ENCODE results near the gene PCYOX1L. TPM values are rescaled to one million over a fixed set of nuclear protein-coding genes. Genes with fewer than 3 reads are reported as not detected.
A peak's percentile ranks its signal among the peaks of the same experiment; 100 is the strongest.

PCYOX1L gene
- total RNA-seq, 1 experiment from 2014 or later, result 51.6 TPM

DNA sequence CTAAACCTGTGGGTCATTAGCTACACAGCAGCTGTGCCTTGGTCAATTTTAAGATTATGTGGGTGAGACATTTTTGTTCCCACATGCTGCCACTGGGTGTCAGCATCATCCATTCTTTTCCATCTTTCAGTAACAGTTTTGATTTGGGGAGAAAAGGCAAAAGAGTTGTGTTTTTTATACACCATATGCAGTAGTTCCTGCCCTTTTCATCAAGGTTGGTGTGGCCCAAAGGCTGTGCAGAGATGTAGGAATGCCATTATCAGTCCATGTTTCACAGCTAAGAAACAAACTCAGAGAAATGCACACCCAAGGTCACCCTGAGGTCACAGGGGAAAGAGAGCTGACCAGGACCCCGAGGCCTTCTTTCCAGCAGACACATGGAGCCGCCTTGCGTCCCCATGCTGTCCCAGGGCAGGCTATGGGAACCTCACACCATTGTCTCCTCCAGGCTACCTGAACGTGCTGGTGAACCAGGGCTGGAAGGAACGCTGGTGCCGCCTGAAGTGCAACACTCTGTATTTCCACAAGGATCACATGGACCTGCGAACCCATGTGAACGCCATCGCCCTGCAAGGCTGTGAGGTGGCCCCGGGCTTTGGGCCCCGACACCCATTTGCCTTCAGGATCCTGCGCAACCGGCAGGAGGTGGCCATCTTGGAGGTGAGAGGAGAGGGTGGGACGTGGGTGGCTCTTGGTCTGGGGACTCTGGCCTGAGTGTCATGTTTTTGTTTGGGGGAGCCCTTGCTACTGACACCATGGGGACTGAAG is 40.4 kb upstream of the PCYOX1L start:
- Histone ChIP-seq H2AFZ (ENCODE audit: low read length) (no peak overlapping the region), H3K9ac (ENCODE audit: low read length) (no peak overlapping the region), H3K9me2 (replicated peaks; ENCODE audit: insufficient read depth, low read length) (no peaks in the 10 kb centered on the region), H3K27ac (ENCODE audit: low read length) (no peak overlapping the region), H3K4me3 (ENCODE audit: low read length) (no peak overlapping the region), H3K9me3 (ENCODE audit: low read length) (no peaks in the 10 kb centered on the region), H3K4me1 (ENCODE audit: low read length) (no peaks in the 10 kb centered on the region), H3K27me3 (ENCODE audit: low read length) (no peaks in the 10 kb centered on the region), H4K20me1 (ENCODE audit: insufficient read depth, low read depth, low read length) (no peaks in the 10 kb centered on the region), H3K36me3 (ENCODE audit: insufficient read depth, low read length) (no peaks in the 10 kb centered on the region), H3K4me2 (ENCODE audit: low read depth, low read length, poor library complexity, severe bottlenecking) (no peak overlapping the region), H3K79me2 (ENCODE audit: low read length) (no peaks in the 10 kb centered on the region)
- DNase-seq, result peak; percentile 79

DNA sequence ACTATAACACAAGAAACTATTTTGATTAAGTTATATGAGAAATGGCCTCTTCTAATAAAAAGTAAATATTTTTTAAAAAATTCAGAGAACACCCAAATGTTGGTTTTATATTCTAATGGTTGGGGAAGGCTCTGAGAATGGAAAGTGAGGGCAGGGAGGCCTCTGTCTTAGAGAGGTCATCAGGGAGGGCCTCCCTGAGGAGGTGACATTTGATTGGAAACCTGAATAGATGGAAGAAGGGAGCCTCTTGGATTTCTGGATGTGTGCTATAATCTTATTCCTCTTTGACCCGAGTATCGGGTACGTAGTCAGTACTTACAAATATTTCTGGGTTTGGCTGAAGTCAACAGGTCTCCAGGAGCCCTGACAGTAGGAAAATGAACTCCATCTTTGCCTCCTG is 38.7 kb upstream of the PCYOX1L start:
- Histone ChIP-seq H4K20me1 (ENCODE audit: insufficient read depth, low read depth, low read length) (no peaks in the 10 kb centered on the region), H2AFZ (ENCODE audit: low read length) (no peak overlapping the region), H3K9me2 (replicated peaks; ENCODE audit: insufficient read depth, low read length) (no peaks in the 10 kb centered on the region), H3K9me3 (ENCODE audit: low read length) (no peaks in the 10 kb centered on the region), H3K9ac (ENCODE audit: low read length) (no peak overlapping the region), H3K79me2 (ENCODE audit: low read length) (no peaks in the 10 kb centered on the region), H3K36me3 (ENCODE audit: insufficient read depth, low read length) (no peaks in the 10 kb centered on the region), H3K27me3 (ENCODE audit: low read length) (no peaks in the 10 kb centered on the region), H3K27ac (ENCODE audit: low read length) (no peak overlapping the region), H3K4me1 (ENCODE audit: low read length) (no peaks in the 10 kb centered on the region), H3K4me2 (ENCODE audit: low read depth, low read length, poor library complexity, severe bottlenecking) (no peak overlapping the region), H3K4me3 (ENCODE audit: low read length) (no peak overlapping the region)
- no peak for DNase-seq

DNA sequence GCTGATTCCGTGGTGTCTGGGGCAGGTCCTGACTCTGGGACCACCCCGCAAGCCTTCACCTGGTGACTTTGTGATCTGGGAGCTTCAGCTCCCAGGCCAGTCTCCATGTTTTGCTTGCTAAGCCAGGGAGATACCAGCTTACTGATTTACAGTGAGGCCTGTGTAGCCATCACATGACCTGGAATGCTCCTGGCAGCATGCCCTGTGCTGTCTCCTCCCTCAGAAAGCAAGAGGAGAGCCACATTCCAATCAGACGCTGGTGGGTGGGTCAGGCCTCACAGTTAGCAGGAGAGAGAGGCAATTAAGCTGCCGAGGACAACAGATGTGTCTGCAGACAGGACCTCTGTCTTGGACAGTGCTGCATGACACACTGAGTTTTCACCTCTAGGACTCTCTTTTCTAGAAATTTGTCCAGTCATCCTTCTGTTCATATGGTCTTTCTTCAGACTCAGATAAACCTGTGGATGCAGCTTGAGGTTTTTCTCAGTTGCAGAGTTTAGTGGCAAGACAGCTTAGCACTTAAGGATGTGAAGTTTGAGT is 37.0 kb upstream of the PCYOX1L start:
- H3K4me2 ChIP-seq (ENCODE audit: low read depth, low read length, poor library complexity, severe bottlenecking), result no peak overlapping the region
- no peak overlapping the region for H3K4me3 ChIP-seq (ENCODE audit: low read length)
- H3K9me3 ChIP-seq (ENCODE audit: low read length), result no peaks in the 10 kb centered on the region
- DNase-seq, result no peak
- no peaks in the 10 kb centered on the region for H3K27me3 ChIP-seq (ENCODE audit: low read length)
- no peak overlapping the region for H3K9ac ChIP-seq (ENCODE audit: low read length)
- H3K9me2 ChIP-seq (replicated peaks; ENCODE audit: insufficient read depth, low read length), result no peaks in the 10 kb centered on the region
- H3K4me1 ChIP-seq (ENCODE audit: low read length), result no peaks in the 10 kb centered on the region
- H4K20me1 ChIP-seq (ENCODE audit: insufficient read depth, low read depth, low read length), result no peaks in the 10 kb centered on the region
- H2AFZ ChIP-seq (ENCODE audit: low read length), result no peak overlapping the region
- no peaks in the 10 kb centered on the region for H3K36me3 ChIP-seq (ENCODE audit: insufficient read depth, low read length)
- H3K27ac ChIP-seq (ENCODE audit: low read length), result no peak overlapping the region
- no peaks in the 10 kb centered on the region for H3K79me2 ChIP-seq (ENCODE audit: low read length)

DNA sequence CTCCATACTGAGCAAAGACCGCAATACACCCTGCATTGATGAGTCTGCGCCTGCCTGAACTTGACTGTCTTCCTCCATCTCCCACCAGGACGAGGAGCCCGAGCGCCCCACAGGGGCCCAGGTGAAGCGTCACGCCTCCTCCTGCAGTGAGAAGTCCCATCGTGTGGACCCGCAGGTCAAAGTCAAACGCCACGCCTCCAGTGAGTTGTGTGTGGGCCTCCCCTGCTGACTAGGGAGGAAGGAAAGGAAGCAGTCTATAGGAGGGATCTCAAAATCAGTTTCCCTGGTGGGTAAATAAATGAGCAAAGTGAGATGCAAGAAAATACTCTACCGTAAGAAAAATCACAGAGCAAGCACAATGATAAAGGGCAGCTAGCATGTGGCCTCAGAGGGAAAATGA is 35.3 kb upstream of the PCYOX1L start:
- Histone ChIP-seq H3K79me2 (ENCODE audit: low read length) (no peaks in the 10 kb centered on the region), H3K36me3 (ENCODE audit: insufficient read depth, low read length) (no peaks in the 10 kb centered on the region), H3K9ac (ENCODE audit: low read length) (no peak overlapping the region), H2AFZ (ENCODE audit: low read length) (no peak overlapping the region), H3K4me1 (ENCODE audit: low read length) (no peaks in the 10 kb centered on the region), H3K9me3 (ENCODE audit: low read length) (no peaks in the 10 kb centered on the region), H3K27me3 (ENCODE audit: low read length) (no peaks in the 10 kb centered on the region), H3K9me2 (replicated peaks; ENCODE audit: insufficient read depth, low read length) (no peaks in the 10 kb centered on the region), H3K27ac (ENCODE audit: low read length) (no peak overlapping the region), H3K4me3 (ENCODE audit: low read length) (no peak overlapping the region), H3K4me2 (ENCODE audit: low read depth, low read length, poor library complexity, severe bottlenecking) (no peak overlapping the region), H4K20me1 (ENCODE audit: insufficient read depth, low read depth, low read length) (no peaks in the 10 kb centered on the region)
- no peak for DNase-seq

DNA sequence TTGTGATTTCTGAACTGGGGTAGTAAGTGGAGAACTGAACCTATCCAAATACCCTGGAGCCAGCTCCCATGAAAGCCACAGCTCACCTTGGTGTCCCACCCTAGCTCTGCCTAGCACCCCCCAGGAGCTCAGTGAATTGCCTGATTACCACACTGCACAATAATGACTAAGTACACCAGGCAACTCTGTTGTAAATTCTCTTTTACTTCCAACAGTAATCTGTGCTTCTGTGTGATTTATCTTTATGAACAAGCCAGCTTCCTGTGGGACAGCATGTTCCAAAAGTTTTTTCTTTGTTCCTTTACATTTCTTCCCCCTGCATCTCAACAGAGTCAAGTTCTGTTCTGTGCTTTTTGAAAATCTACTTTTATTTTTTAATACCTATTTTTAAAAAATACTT is 34.6 kb upstream of the PCYOX1L start:
- no peaks in the 10 kb centered on the region for H4K20me1 ChIP-seq (ENCODE audit: insufficient read depth, low read depth, low read length)
- no peaks in the 10 kb centered on the region for H3K9me2 ChIP-seq (replicated peaks; ENCODE audit: insufficient read depth, low read length)
- no peak overlapping the region for H3K27ac ChIP-seq (ENCODE audit: low read length)
- H3K9ac ChIP-seq (ENCODE audit: low read length), result no peak overlapping the region
- no peaks in the 10 kb centered on the region for H3K79me2 ChIP-seq (ENCODE audit: low read length)
- H3K4me2 ChIP-seq (ENCODE audit: low read depth, low read length, poor library complexity, severe bottlenecking), result no peak overlapping the region
- DNase-seq, result no peak
- no peak overlapping the region for H2AFZ ChIP-seq (ENCODE audit: low read length)
- no peaks in the 10 kb centered on the region for H3K4me1 ChIP-seq (ENCODE audit: low read length)
- no peaks in the 10 kb centered on the region for H3K27me3 ChIP-seq (ENCODE audit: low read length)
- no peaks in the 10 kb centered on the region for H3K36me3 ChIP-seq (ENCODE audit: insufficient read depth, low read length)
- no peaks in the 10 kb centered on the region for H3K9me3 ChIP-seq (ENCODE audit: low read length)
- H3K4me3 ChIP-seq (ENCODE audit: low read length), result no peak overlapping the region

DNA sequence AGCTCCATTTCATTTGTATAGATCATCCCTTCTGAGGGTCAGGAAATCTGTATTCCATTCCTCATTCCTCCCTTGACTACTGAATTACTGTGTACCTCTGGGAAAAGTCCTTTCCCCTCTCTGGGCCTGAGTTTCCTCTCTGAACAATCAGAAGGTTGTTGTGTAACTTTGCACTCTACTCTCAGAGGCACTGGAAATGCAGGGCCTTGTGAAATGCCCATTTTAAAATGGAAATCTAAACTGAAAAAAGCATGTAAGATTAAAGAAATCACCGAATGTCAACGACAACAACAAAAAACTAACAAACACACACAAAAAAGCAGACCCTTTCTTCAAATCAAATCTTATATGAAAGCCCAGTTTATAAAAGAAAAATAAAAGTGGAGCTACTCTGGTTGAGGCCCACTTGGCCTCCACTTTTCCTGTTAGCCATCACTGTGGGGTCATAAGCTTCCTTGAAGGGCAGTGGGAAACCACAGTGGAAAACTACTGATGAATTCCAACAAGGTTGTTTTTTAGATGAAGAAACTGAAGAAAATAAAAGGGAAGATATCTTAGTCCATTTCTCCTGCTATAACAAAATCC is 34.1 kb upstream of the PCYOX1L start:
- no peaks in the 10 kb centered on the region for H3K27me3 ChIP-seq (ENCODE audit: low read length)
- no peak for DNase-seq
- no peaks in the 10 kb centered on the region for H4K20me1 ChIP-seq (ENCODE audit: insufficient read depth, low read depth, low read length)
- H3K4me2 ChIP-seq (ENCODE audit: low read depth, low read length, poor library complexity, severe bottlenecking), result no peak overlapping the region
- no peaks in the 10 kb centered on the region for H3K9me2 ChIP-seq (replicated peaks; ENCODE audit: insufficient read depth, low read length)
- no peaks in the 10 kb centered on the region for H3K36me3 ChIP-seq (ENCODE audit: insufficient read depth, low read length)
- no peaks in the 10 kb centered on the region for H3K9me3 ChIP-seq (ENCODE audit: low read length)
- H3K4me1 ChIP-seq (ENCODE audit: low read length), result no peaks in the 10 kb centered on the region
- H3K9ac ChIP-seq (ENCODE audit: low read length), result no peak overlapping the region
- H2AFZ ChIP-seq (ENCODE audit: low read length), result no peak overlapping the region
- H3K79me2 ChIP-seq (ENCODE audit: low read length), result no peaks in the 10 kb centered on the region
- H3K27ac ChIP-seq (ENCODE audit: low read length), result no peak overlapping the region
- H3K4me3 ChIP-seq (ENCODE audit: low read length), result no peak overlapping the region

DNA sequence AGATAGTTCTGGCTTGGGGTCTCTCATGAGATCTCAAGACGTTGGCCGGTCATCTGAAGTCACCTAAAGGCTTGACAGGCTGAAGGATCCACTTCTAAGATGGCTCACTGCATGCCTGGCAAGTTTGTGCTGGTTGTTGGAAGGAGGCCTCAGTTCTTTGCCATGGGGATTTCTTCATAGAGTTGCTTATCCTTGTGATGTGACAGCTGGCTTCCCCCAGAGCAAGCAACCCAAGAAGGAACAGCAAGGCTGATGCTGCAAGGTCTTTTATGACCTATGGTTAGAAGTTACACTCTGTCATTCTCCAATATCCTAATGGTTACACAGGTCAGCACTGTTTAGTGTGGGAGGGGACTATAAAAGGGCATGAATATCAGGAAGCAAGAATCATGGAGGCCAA is 33.2 kb upstream of the PCYOX1L start:
- no peak overlapping the region for H3K27ac ChIP-seq (ENCODE audit: low read length)
- H3K4me2 ChIP-seq (ENCODE audit: low read depth, low read length, poor library complexity, severe bottlenecking), result no peak overlapping the region
- no peaks in the 10 kb centered on the region for H3K9me2 ChIP-seq (replicated peaks; ENCODE audit: insufficient read depth, low read length)
- H3K9ac ChIP-seq (ENCODE audit: low read length), result no peak overlapping the region
- no peaks in the 10 kb centered on the region for H3K79me2 ChIP-seq (ENCODE audit: low read length)
- H2AFZ ChIP-seq (ENCODE audit: low read length), result no peak overlapping the region
- H3K27me3 ChIP-seq (ENCODE audit: low read length), result no peaks in the 10 kb centered on the region
- H3K9me3 ChIP-seq (ENCODE audit: low read length), result no peaks in the 10 kb centered on the region
- H4K20me1 ChIP-seq (ENCODE audit: insufficient read depth, low read depth, low read length), result no peaks in the 10 kb centered on the region
- H3K36me3 ChIP-seq (ENCODE audit: insufficient read depth, low read length), result no peaks in the 10 kb centered on the region
- no peak for DNase-seq
- H3K4me3 ChIP-seq (ENCODE audit: low read length), result no peak overlapping the region
- H3K4me1 ChIP-seq (ENCODE audit: low read length), result no peaks in the 10 kb centered on the region

DNA sequence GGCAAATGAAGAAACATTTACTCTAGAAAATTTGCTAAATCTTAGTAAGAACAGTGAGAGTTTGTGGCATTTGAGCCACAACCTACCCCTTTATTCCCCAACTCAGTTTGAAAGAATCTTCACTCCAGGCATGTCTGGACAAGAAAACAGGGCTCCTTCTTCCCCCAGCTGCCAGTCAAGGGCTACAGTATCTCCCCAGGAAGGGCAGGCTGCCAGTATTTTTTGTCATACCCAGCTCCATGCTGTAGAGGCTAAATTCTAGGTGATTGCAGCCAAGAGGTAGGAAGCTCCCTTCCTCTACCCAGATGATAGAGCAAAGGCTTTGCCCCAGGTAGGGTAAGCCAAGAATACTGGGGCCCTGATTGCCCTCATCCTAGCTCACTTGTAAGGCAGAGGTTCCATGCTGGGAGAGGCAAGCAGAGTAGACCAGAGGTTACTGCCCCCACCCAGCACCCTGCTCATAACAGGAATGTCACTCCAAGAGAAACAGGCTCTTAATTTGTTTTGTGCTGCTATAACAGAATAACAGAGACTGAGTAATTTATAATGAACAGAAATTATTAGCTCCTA is 32.6 kb upstream of the PCYOX1L start:
- no peaks in the 10 kb centered on the region for H3K9me2 ChIP-seq (replicated peaks; ENCODE audit: insufficient read depth, low read length)
- H3K27me3 ChIP-seq (ENCODE audit: low read length), result no peaks in the 10 kb centered on the region
- H3K4me3 ChIP-seq (ENCODE audit: low read length), result no peak overlapping the region
- no peak overlapping the region for H3K9ac ChIP-seq (ENCODE audit: low read length)
- no peak overlapping the region for H3K4me2 ChIP-seq (ENCODE audit: low read depth, low read length, poor library complexity, severe bottlenecking)
- no peak overlapping the region for H3K27ac ChIP-seq (ENCODE audit: low read length)
- H3K36me3 ChIP-seq (ENCODE audit: insufficient read depth, low read length), result no peaks in the 10 kb centered on the region
- H2AFZ ChIP-seq (ENCODE audit: low read length), result no peak overlapping the region
- H4K20me1 ChIP-seq (ENCODE audit: insufficient read depth, low read depth, low read length), result no peaks in the 10 kb centered on the region
- no peaks in the 10 kb centered on the region for H3K4me1 ChIP-seq (ENCODE audit: low read length)
- no peaks in the 10 kb centered on the region for H3K79me2 ChIP-seq (ENCODE audit: low read length)
- DNase-seq, result no peak
- no peaks in the 10 kb centered on the region for H3K9me3 ChIP-seq (ENCODE audit: low read length)
